GM12872 (cell line): ENCODE data around the gene GFRA1.

Experiments used
- TF ChIP-seq, protein P1 (sequence below): IDR thresholded peaks from 3 replicates; pipeline ENCODE4 v1.5.1; 2011; ENCODE audit warnings: low read depth, mild to moderate bottlenecking, low read length, moderate library complexity; ENCODE audit not compliant: insufficient read depth

The GFRA1 gene

DNA sequence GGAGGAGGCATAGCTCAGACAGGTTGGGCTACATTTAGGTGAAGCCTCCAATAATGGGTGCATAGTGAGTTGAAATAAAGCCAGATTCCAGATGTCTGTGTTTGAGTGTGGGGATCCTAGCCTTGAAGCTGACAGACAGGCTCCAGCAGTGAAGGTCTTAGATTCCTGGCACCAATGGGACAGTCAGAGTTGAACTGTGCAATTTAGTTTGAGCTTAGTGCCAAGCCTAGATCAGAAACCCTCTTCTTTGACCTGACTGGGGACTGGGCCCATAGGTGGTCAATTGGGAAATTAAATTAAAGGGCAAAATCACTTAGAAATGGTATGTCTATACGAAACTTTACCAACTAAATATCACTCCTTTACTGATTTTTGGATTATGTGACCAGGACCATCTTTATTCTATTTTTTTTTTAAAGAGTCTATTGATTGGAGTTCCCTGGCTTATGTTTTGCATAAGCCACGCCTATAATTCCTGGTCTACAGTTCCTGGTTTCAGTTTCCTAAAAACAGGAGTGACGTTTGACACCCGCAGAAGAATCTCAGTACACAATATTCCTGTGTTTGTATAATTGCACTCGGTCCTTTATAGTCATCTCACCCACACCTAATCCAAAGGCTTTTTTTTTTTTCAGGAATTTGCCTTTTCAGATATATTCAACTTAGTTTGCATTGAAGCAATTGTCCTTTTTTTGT is 201.4 kb downstream of the GFRA1 start:
- TF ChIP-seq, protein P1, sequence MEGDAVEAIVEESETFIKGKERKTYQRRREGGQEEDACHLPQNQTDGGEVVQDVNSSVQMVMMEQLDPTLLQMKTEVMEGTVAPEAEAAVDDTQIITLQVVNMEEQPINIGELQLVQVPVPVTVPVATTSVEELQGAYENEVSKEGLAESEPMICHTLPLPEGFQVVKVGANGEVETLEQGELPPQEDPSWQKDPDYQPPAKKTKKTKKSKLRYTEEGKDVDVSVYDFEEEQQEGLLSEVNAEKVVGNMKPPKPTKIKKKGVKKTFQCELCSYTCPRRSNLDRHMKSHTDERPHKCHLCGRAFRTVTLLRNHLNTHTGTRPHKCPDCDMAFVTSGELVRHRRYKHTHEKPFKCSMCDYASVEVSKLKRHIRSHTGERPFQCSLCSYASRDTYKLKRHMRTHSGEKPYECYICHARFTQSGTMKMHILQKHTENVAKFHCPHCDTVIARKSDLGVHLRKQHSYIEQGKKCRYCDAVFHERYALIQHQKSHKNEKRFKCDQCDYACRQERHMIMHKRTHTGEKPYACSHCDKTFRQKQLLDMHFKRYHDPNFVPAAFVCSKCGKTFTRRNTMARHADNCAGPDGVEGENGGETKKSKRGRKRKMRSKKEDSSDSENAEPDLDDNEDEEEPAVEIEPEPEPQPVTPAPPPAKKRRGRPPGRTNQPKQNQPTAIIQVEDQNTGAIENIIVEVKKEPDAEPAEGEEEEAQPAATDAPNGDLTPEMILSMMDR: no peak

DNA sequence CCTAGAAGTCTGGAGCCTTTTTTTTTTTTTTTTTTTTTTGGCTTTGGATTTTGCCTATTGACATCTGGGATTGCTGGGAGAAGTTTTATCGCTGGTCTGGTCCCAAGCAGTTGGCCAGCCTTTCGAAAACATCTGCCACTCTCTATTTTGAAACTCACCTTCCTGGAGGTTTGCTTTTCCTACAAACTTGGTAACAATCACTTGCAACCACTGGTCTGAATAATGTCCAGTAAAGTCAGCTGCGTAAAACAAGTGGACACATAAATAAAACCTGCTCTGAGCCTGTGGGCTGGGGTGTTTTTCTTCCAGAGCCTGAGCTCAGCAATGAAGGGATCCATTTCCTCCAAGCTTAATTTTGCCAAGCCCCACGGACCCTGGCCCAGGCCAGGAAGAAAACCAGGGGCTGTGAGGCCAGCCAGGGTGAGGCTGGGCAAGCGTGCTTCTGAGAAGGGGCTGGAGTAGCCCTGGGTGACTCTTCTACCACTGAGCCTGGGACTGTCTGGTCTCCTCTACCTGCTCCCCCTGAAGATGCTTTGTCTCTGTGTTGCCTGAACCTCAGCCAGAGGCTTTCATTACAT is 202.2 kb downstream of the GFRA1 start:
- TF ChIP-seq, protein P1: no peak

DNA sequence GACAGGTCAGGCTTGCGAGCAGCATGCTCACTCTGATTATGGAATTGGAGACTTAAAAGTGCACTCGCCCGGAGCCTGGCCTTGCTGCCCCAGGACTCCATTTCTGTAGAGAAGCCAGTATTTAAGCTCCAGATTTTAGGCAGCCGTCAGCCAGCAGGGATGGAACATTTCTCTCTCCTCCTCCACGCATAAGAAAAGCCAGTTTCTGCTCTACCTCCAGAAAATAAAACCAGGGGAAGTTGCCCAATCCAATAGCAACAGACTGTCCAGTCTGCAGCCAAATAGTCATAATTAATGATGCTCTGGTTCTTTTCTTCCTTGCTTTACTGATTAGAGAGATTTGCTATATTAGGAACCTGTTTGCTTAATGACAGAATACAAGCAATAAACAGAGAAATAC is 203.2 kb downstream of the GFRA1 start:
- TF ChIP-seq, protein P1: no peak

DNA sequence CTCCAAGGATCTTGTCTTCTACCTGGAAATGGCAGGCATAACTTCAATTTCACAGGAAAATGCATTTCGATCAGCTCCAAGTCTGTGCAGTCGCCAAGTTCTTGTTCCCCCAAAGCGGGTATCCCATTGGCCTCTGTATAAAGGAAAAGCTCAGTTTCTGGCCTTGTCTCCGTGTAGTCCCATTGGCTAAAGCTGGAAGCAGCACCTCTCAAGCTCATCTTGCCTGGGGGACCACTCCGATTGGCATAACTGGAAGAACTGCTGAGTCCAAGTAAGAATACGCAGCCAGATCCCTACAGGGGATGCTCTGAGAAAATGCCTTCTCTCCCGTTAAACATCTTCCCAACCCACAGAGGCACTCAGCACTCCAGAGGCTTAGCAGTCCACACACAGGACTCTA is 205.2 kb downstream of the GFRA1 start:
- TF ChIP-seq, protein P1: no peak

DNA sequence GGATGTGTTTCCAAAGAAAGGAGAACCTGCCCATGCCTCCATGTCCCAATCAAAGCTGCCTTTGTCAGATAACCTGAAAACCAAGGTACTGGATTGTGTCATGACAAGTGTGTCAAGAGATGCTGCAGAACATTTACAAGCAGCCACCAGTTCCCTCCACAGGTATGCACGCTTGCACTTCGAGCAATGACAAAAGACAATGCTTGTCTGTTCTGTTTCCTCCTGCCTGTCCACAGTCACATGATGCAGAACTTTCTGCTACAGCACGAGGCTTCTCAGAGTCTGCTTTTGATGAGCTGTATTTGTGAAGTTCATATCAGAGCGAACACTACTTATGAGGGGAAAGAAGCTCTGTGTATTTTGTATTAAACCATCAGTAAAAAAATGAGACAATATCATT is 209.9 kb downstream of the GFRA1 start:
- TF ChIP-seq, protein P1: no peak

DNA sequence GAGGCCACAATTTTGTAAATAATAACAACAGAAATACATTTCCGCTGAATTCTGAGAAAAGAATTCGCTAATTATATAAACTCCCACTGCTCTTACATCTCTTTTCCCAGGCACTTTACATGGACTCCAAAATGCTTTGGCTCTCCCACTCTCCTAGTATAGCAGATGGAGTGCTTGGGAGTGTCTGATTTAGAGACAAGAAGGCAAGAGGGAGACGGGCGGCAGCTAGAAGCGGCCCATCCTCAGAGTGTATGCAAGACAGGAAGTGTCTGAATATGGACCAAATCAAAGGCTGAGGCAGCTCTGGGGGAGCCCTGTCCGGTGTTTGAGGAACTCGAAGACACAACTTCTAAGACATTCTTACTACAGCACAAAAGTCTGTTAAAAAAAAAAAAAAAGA is 212.1 kb downstream of the GFRA1 start:
- TF ChIP-seq, protein P1: no peak

DNA sequence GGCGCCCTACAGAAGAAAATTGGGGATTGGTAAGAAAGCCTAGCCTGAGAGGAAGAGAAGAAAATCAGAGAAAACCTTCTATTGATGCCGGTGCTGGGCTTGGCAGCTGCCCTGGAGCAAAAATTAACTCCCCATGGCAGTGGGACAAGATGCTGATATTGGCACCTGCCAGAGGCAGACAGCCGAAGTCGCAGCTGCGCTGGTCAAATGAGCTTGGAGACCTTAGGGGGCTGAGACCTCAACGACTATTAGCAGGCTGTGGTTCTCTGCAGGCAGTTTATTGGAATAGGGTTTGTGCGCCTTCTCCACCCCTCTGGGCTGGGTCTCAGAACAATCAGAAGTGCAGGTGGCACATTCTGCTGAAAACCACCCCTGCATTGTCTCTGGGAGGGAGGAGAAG is 213.7 kb downstream of the GFRA1 start:
- TF ChIP-seq, protein P1: no peak
